Vagina (tissue), 2 donors: ENCODE results near the gene CCDC141. TPM values are rescaled to one million over a fixed set of nuclear protein-coding genes. Genes with fewer than 3 reads are reported as not detected.

ENCODE experiments used
- DNase-seq, 2 donors: peaks; one replicate each; pipeline ENCODE4 v3.0.0-alpha.2; 2017; ENCODE audit errors: extremely low spot score in 2 of 2
- H3K27ac ChIP-seq: fragments of 200-600 bp; sonication (generic); one replicate; pipeline ENCODE4 v1.5.1; 2019
- H3K27me3 ChIP-seq: fragments of 200-600 bp; sonication (generic); one replicate; pipeline ENCODE4 v1.5.1; 2019
- H3K36me3 ChIP-seq, 2 donors: fragments of 200-600 bp; sonication (generic); one replicate each; pipeline ENCODE4 v1.5.1; 2017 to 2019
- H3K4me1 ChIP-seq: fragments of 200-600 bp; sonication (generic); one replicate; pipeline ENCODE4 v1.5.1; 2019
- H3K4me3 ChIP-seq, 2 donors: fragments of 200-600 bp; sonication (generic); 1 replicate in 1 of 2; 2 replicates in 1 of 2; pipeline ENCODE4 v1.5.1; 2016 to 2019
- H3K9me3 ChIP-seq: fragments of 200-600 bp; sonication (generic); one replicate; pipeline ENCODE4 v1.5.1; 2019
- CTCF ChIP-seq, 3 experiments: fragments of 450-650 bp in 2 of 3; fragments of 200-600 bp in 1 of 3; sonication (generic) in 1 of 3; IDR thresholded peaks; one replicate each; pipeline ENCODE4 v1.5.1; 2017 to 2019; ENCODE audit warnings: antibody characterized with exemption in 3 of 3, mild to moderate bottlenecking in 2 of 3, moderate library complexity in 2 of 3
- POLR2A ChIP-seq, 2 donors: fragments of 450-650 bp; IDR thresholded peaks; one replicate each; pipeline ENCODE4 v1.6.1; 2017; ENCODE audit warnings: antibody characterized with exemption in 2 of 2, mild to moderate bottlenecking in 2 of 2, moderate library complexity in 2 of 2
- POLR2AphosphoS5 ChIP-seq, 2 donors: sonication (generic); formaldehyde crosslinking; IDR thresholded peaks; one replicate each; pipeline ENCODE4 v1.9.0; 2017; ENCODE audit warnings: antibody characterized with exemption in 2 of 2, mild to moderate bottlenecking in 2 of 2, low read depth in 1 of 2; ENCODE audit not compliant: insufficient read depth in 1 of 2
- intact Hi-C: fragments of 100-400 bp; cut with DNase I; formaldehyde crosslinking; loops from one replicate; pipeline ENCODE4 v1.15.1; 2023
- total RNA-seq: library from RNA; depleted of rRNA; stranded (reverse); fragments of >200 nt; gene quantifications from one replicate; pipeline ENCODE4 v1.2.3, GENCODE V29; 2016

The CCDC141 gene
- total RNA-seq, 1 donor from 2014 or later: 2.0 TPM

GRCh38 chr2:178865146-178865936 lies 184.6 kb downstream of the CCDC141 start:
- no peak for TF ChIP-seq POLR2A (IDR thresholded peaks at IDR 0.05)
- TF ChIP-seq CTCF (IDR thresholded peaks at IDR 0.05): no peak
- no peak for TF ChIP-seq POLR2AphosphoS5 (IDR thresholded peaks at IDR 0.05; ENCODE audit: insufficient read depth in 1 of 2, low read depth in 1 of 2)
- H3K4me1 ChIP-seq: no peaks in the 10 kb centered on the region

GRCh38 chr2:178863856-178864620 lies 185.9 kb downstream of the CCDC141 start:
- DNase-seq: no peak

More at GRCh38 chr2:178865146-178865936, 184.6 kb downstream of the CCDC141 start:
- intact Hi-C loops: no loop called here
- no peaks in the 10 kb centered on the region for H3K36me3 ChIP-seq
- no peaks in the 10 kb centered on the region for H3K27me3 ChIP-seq
- H3K4me3 ChIP-seq: no peak overlapping the region
- H3K27ac ChIP-seq: no peak overlapping the region
- no peaks in the 10 kb centered on the region for H3K9me3 ChIP-seq
- DNase-seq: no peak

GRCh38 chr2:178863130-178863855 lies 186.6 kb downstream of the CCDC141 start:
- no peak for TF ChIP-seq CTCF (IDR thresholded peaks at IDR 0.05)
- TF ChIP-seq POLR2A (IDR thresholded peaks at IDR 0.05): no peak
- TF ChIP-seq POLR2AphosphoS5 (IDR thresholded peaks at IDR 0.05; ENCODE audit: insufficient read depth in 1 of 2, low read depth in 1 of 2): no peak
- DNase-seq: no peak
- Histone ChIP-seq H3K36me3 (no peaks in the 10 kb centered on the region), H3K27me3 (no peaks in the 10 kb centered on the region), H3K9me3 (no peaks in the 10 kb centered on the region), H3K27ac (peak overlapping the region; percentile 31), H3K4me3 (no peak overlapping the region), H3K4me1 (no peaks in the 10 kb centered on the region)
- intact Hi-C loops: no loop called here

More at GRCh38 chr2:178863856-178864620, 185.9 kb downstream of the CCDC141 start:
- no peaks in the 10 kb centered on the region for H3K4me1 ChIP-seq
- H3K9me3 ChIP-seq: no peaks in the 10 kb centered on the region
- no peak overlapping the region for H3K4me3 ChIP-seq
- H3K27me3 ChIP-seq: no peaks in the 10 kb centered on the region
- TF ChIP-seq CTCF (IDR thresholded peaks at IDR 0.05) (no peak), POLR2AphosphoS5 (IDR thresholded peaks at IDR 0.05; ENCODE audit: insufficient read depth in 1 of 2, low read depth in 1 of 2) (peak in 1 of 2 donors; percentile 15), POLR2A (IDR thresholded peaks at IDR 0.05) (no peak)
- no peaks in the 10 kb centered on the region for H3K36me3 ChIP-seq
- peak overlapping the region; percentile 31 for H3K27ac ChIP-seq
- intact Hi-C loops: no loop called here

GRCh38 chr2:178860551-178860950 lies 189.4 kb downstream of the CCDC141 start:
- TF ChIP-seq POLR2AphosphoS5 (IDR thresholded peaks at IDR 0.05; ENCODE audit: insufficient read depth in 1 of 2, low read depth in 1 of 2): no peak
- TF ChIP-seq CTCF (IDR thresholded peaks at IDR 0.05): no peak
- no peak for TF ChIP-seq POLR2A (IDR thresholded peaks at IDR 0.05)
- DNase-seq: no peak
- intact Hi-C loops: no loop called here
- H3K27me3 ChIP-seq: no peaks in the 10 kb centered on the region
- H3K27ac ChIP-seq: no peak overlapping the region
- H3K36me3 ChIP-seq: no peaks in the 10 kb centered on the region
- no peaks in the 10 kb centered on the region for H3K9me3 ChIP-seq
- H3K4me3 ChIP-seq: no peak overlapping the region
- H3K4me1 ChIP-seq: no peaks in the 10 kb centered on the region
